ENCODE measurements around the gene TNFRSF12A.

- TF ChIP-seq CTCF (IDR thresholded peaks at IDR 0.05; ENCODE audit: low read depth, low read length) (no peak), EZH2phosphoT487 (IDR thresholded peaks at IDR 0.05; ENCODE audit: low read depth) (no peak)
Measured at GRCh38 chr16:2973093-2973492, 47.1 kb upstream of the TNFRSF12A start.
